ENCODE results near the gene GREB1.

GRCh38 chr2:11574176-11575046 is 40.6 kb downstream of the GREB1 start:
- TF ChIP-seq CTCF (conservative IDR thresholded peaks at IDR 0.05; ENCODE audit: low read depth, low read length) (no peak), EZH2 (IDR thresholded peaks at IDR 0.05; ENCODE audit: borderline replicate concordance, low read depth, low read length, poor library complexity, severe bottlenecking) (no peak)
